Breast epithelium (tissue), 4 donors: Measurements from ENCODE around the gene KCNIP3. TPM values are rescaled to one million over a fixed set of nuclear protein-coding genes. Genes with fewer than 3 reads are reported as not detected.

Source experiments
- DNase-seq, 2 donors: peaks; one replicate each; pipeline ENCODE4 v3.0.0-alpha.2; 2019; ENCODE audit warnings: low spot score in 2 of 2
- H3K27ac ChIP-seq, 2 donors: fragments of 200-600 bp; sonication (generic) in 1 of 2; one replicate each; pipeline ENCODE4 v1.5.1; 2016 to 2019; ENCODE audit warnings: mild to moderate bottlenecking in 1 of 2
- H3K27me3 ChIP-seq, 2 donors: fragments of 200-600 bp; sonication (generic) in 1 of 2; one replicate each; pipeline versions ENCODE4 v1.5.1 to v1.6.0; 2017 to 2019; ENCODE audit warnings: control low read depth in 1 of 2, mild to moderate bottlenecking in 1 of 2
- H3K36me3 ChIP-seq: fragments of 200-600 bp; one replicate; pipeline ENCODE4 v1.5.1; 2019
- H3K4me1 ChIP-seq, 2 donors: fragments of 200-600 bp; sonication (generic); one replicate each; pipeline ENCODE4 v1.5.1; 2016 to 2019; ENCODE audit warnings: control low read depth in 1 of 2
- H3K4me3 ChIP-seq, 3 donors: fragments of 200-600 bp; sonication (generic); 1 replicate in 2 of 3; 2 replicates in 1 of 3; pipeline ENCODE4 v1.5.1; 2016 to 2019; ENCODE audit warnings: mild to moderate bottlenecking in 3 of 3, moderate library complexity in 2 of 3
- H3K9me3 ChIP-seq, 2 donors: fragments of 200-600 bp; sonication (generic) in 1 of 2; one replicate each; pipeline ENCODE4 v1.5.1; 2016 to 2019; ENCODE audit warnings: control low read depth in 1 of 2
- POLR2A ChIP-seq: fragments of 450-650 bp; IDR thresholded peaks from one replicate; pipeline ENCODE4 v1.6.1; 2016; ENCODE audit warnings: antibody characterized with exemption, mild to moderate bottlenecking, moderate library complexity
- POLR2AphosphoS5 ChIP-seq, 3 donors: sonication (generic); formaldehyde crosslinking; IDR thresholded peaks; one replicate each; pipeline ENCODE4 v1.6.1; 2017; ENCODE audit warnings: antibody characterized with exemption in 3 of 3
- intact Hi-C: fragments of 100-400 bp; cut with DNase I; formaldehyde crosslinking; loops from one replicate; pipeline ENCODE4 v1.15.1; 2023; ENCODE audit warnings: low total_unique reads
- total RNA-seq, 3 donors: library from RNA; depleted of rRNA; stranded (reverse); fragments of >200 nt; gene quantifications; one replicate each; pipeline ENCODE4 v1.1.0, GENCODE V29; 2016
- TF ChIP-seq, protein P1 (sequence below), 3 donors: fragments of 450-650 bp; IDR thresholded peaks; one replicate each; pipeline ENCODE4 v1.5.1; 2016 to 2017; ENCODE audit warnings: antibody characterized with exemption in 3 of 3, mild to moderate bottlenecking in 3 of 3, moderate library complexity in 3 of 3

Gene KCNIP3
- total RNA-seq = 10 to 100 TPM; 14.4 to 30.1 (median 15.1) TPM

DNA sequence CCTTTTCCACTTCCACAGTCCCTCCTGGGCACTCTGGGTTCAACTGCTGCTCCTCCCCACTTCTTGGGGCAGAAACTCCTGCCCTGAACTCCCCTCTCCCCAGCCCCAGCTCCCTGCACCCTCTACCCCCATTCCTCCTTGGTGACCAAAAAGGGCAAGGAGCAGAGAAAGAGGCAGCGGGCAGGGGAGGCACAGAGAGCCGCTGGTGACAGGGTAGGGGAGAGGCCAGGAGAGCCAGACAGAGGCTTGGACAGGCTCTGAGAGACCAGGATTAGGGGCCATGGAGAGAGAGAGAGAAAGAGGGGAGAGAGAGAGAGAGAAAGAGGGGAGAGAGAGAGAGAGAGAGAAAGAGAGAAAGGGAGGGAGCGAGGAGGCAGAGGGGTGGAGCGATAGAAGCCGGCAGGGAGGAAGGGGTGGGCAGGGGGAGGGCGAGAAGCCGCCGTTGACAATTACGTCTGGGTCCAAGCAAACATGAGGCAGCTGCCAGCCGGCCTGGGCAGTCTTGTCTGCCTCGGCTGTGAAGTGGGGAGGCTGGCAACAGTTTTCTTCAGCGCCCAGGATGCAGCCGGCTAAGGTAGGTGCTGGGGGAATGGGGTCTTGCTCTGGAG is at the start of gene KCNIP3:
KCNIP3 (plus strand) TSS at position 468 of the 608 bp plus-strand sequence; CDS start at position 560, 92 bp downstream.
- TF ChIP-seq POLR2A = no peak
- TF ChIP-seq POLR2AphosphoS5 (IDR thresholded peaks at IDR 0.05) = no peak
- TF ChIP-seq, protein P1, sequence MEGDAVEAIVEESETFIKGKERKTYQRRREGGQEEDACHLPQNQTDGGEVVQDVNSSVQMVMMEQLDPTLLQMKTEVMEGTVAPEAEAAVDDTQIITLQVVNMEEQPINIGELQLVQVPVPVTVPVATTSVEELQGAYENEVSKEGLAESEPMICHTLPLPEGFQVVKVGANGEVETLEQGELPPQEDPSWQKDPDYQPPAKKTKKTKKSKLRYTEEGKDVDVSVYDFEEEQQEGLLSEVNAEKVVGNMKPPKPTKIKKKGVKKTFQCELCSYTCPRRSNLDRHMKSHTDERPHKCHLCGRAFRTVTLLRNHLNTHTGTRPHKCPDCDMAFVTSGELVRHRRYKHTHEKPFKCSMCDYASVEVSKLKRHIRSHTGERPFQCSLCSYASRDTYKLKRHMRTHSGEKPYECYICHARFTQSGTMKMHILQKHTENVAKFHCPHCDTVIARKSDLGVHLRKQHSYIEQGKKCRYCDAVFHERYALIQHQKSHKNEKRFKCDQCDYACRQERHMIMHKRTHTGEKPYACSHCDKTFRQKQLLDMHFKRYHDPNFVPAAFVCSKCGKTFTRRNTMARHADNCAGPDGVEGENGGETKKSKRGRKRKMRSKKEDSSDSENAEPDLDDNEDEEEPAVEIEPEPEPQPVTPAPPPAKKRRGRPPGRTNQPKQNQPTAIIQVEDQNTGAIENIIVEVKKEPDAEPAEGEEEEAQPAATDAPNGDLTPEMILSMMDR (IDR thresholded peaks at IDR 0.05) = no peak
- intact Hi-C loops = no loop called here
- DNase-seq = peak in 1 of 2 donors; percentile 80
- H3K27me3 ChIP-seq = no peaks in the 10 kb centered on the region
- no peaks in the 10 kb centered on the region for H3K36me3 ChIP-seq
- H3K4me3 ChIP-seq = peak within 1 kb of the TSS in 2 of 3 donors; percentile 47 to 60
- H3K4me1 ChIP-seq = peaks cover 0 to 4% of the 10 kb centered on the region in 2 donors
- no peaks in the 10 kb centered on the region for H3K9me3 ChIP-seq
- H3K27ac ChIP-seq = peak within 1 kb of the TSS; percentile 19 to 55

DNA sequence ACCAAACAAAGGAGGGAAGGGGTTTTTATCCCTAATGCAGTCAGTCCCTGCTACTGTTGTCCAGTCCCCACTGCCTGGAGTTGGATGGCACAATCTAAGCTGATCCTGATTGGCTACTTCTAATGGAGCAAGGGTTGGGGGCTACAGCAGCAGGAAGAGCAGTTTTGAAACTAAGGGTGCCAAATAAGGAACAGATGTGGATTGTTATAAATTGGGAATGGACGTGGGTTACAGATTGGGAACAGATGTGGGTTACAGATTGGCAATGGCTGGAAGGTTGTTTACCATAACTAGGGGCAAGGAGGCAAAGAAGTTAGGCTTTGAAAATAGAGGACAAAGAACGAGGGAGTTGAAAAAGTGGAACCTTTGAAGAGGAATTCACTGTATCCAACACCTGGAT is 38.9 kb upstream of the KCNIP3 start:
- no peak for DNase-seq
- Histone ChIP-seq H3K4me1 (no peaks in the 10 kb centered on the region), H3K27ac (peak overlapping the region; percentile 80 to 82), H3K27me3 (no peaks in the 10 kb centered on the region), H3K36me3 (no peaks in the 10 kb centered on the region), H3K9me3 (peaks cover 0 to 3% of the 10 kb centered on the region in 2 donors), H3K4me3 (no peak overlapping the region)
- intact Hi-C loops = no loop called here
- no peak for TF ChIP-seq POLR2A
- no peak for TF ChIP-seq POLR2AphosphoS5 (IDR thresholded peaks at IDR 0.05)
- TF ChIP-seq, protein P1 (IDR thresholded peaks at IDR 0.05) = no peak

DNA sequence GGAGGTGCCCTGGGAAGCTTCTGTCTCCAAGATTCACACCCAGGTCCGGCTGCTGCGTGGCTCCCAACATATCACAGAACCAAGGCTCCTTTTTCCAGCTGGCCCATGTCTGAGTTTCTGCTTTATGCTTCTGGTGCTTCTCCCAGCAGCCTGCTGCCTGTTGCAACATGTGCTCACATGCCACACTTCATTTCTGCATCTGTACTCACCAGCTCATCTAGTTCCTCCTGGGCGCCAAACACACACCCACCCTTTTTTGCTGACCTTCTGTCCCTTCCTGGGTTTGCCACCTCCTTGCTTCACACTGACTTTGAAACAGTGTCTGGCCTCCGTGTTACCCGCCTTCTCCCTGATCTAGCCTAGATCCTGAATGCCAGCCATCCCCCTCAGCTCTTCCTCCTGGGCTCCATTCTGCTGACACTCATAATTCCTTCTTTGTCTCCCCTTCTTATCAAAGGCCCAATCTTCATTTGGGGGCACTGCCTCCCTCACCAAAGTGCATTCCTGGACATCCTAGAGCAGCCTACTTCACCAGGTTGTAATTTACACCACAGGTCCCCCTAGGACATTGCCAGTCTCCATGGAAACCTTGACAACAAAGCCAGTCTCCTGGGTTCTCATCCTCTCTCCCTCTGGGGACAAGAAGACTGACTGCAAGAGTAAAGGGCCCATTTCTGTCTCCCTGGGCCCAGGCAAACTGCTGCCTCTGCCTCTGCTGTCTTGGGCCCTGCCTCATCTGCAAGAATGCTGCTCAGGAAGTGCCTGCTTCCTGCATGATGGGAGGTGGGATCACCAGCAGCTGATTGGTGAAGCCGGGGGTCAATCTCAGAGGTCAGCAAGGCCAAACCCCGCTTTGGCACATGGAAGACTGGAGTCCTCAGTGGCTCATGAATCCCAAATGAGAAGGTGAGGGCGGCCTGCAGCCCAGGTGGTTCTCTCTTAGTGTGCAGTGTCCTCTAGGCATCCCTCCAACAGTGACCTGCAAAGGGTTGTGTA is 36.8 kb upstream of the KCNIP3 start:
- Histone ChIP-seq H3K9me3 (no peaks in the 10 kb centered on the region), H3K4me1 (no peaks in the 10 kb centered on the region), H3K36me3 (no peaks in the 10 kb centered on the region), H3K27me3 (no peaks in the 10 kb centered on the region), H3K27ac (peak overlapping the region; percentile 80 to 82), H3K4me3 (no peak overlapping the region)
- intact Hi-C loops = no loop called here
- TF ChIP-seq POLR2A (no peak), POLR2AphosphoS5 (IDR thresholded peaks at IDR 0.05) (peak in 1 of 3 donors; percentile 21)
- peak in 1 of 2 donors; percentile 89 for DNase-seq

DNA sequence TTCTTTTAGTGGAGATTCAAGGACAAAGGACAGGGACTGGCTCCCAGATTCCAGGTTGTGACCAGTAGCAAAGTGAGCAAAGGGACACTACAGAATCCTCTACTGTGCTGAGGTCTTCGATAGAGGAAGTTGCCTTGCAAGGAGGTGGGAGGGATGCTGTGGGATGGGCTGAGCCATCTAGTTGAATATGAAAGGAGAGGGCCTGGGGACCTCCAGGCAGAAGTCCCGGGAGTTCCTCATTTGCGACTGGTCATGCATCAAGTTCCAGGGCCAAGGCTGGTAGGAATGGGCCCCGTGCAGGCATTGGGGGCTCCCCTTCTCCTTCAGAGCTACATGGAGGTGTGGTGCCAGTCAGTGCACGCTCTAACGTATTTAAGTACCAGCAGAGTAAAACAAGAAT is 35.5 kb upstream of the KCNIP3 start:
- no peaks in the 10 kb centered on the region for H3K27me3 ChIP-seq
- H3K36me3 ChIP-seq = no peaks in the 10 kb centered on the region
- intact Hi-C loops = no loop called here
- no peak overlapping the region for H3K4me3 ChIP-seq
- H3K4me1 ChIP-seq = no peaks in the 10 kb centered on the region
- H3K9me3 ChIP-seq = no peaks in the 10 kb centered on the region
- H3K27ac ChIP-seq = no peak overlapping the region
- DNase-seq = no peak
- TF ChIP-seq POLR2A (no peak), POLR2AphosphoS5 (IDR thresholded peaks at IDR 0.05) (no peak)
- TF ChIP-seq, protein P1 (IDR thresholded peaks at IDR 0.05) = no peak

DNA sequence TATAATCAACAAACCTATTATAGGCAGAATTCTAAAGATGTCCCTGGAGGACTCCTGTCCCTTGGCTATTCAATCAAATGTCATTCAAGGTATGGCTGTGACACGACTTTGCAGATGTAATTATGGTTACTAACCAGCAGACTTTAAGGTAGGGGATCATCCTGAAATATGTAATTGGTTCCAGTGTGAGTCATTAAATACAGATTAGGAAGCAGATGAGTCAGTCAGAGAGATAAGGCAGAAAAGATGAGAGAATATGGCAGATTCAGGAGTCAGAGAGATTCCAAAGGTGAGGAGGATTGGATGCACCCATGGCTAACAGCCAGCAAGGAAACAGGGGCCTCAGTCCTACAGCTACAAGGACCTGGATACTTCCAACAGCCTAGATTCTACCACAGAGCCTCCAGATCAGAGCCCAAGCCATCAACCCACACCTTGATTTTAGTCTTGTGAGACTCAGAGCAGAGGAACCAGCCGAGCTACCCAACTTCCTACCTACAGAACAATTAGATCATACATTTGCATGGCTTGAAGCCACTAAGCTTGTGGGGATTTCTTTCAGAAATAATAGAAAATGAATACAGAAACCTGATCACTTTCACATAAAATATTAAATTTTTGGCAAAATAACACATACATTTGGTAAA is 34.1 kb upstream of the KCNIP3 start:
- Histone ChIP-seq H3K9me3 (no peaks in the 10 kb centered on the region), H3K27ac (no peak overlapping the region), H3K36me3 (no peaks in the 10 kb centered on the region), H3K27me3 (no peaks in the 10 kb centered on the region), H3K4me3 (no peak overlapping the region), H3K4me1 (no peaks in the 10 kb centered on the region)
- no peak for DNase-seq
- TF ChIP-seq POLR2AphosphoS5 (IDR thresholded peaks at IDR 0.05) (no peak), POLR2A (no peak)
- TF ChIP-seq, protein P1 (IDR thresholded peaks at IDR 0.05) = no peak
- intact Hi-C loops = no loop called here
